Measurements from ENCODE around the gene KRTAP4-2.
A peak's percentile ranks its signal among the peaks of the same experiment; 100 is the strongest.
"Not testable (repeated sequence)": the region's sequence is repeated elsewhere in the genome, so short reads cannot be mapped to it uniquely, and the experiment has no call there.

Gene KRTAP4-2

GRCh38 chr17:41177727-41178271 lies at the start of gene KRTAP4-2:
Gene KRTAP4-2 (minus strand): TSS chr17:41178221. CDS start chr17:41178164, 57 bp downstream.
- Histone ChIP-seq H3K4me1 (ENCODE audit: control insufficient read depth, insufficient read depth, low read length) (no peaks in the 10 kb centered on the region), H3K36me3 (ENCODE audit: control insufficient read depth in 2 of 2, insufficient read depth in 1 of 2, low read length in 2 of 2) (no peaks in the 10 kb centered on the region), H3K9me3 (ENCODE audit: control insufficient read depth, insufficient read depth, low read depth, low read length) (no peaks in the 10 kb centered on the region), H3K27ac (ENCODE audit: extremely low read depth, low read depth, low read length) (no peak within 1 kb of the TSS), H3K4me3 (ENCODE audit: low read depth, low read length) (no peak within 1 kb of the TSS)
- TF ChIP-seq ZIC2 (tag by site-specific recombination; IDR thresholded peaks at IDR 0.05) (peak; percentile 88), ZNF248 (tag by site-specific recombination; IDR thresholded peaks at IDR 0.05) (no peak), SP3 (tag by site-specific recombination; IDR thresholded peaks at IDR 0.05) (no peak), KLF9 (tag by site-specific recombination; IDR thresholded peaks at IDR 0.05; ENCODE audit: low read depth) (no peak), ZNF529 (tag by site-specific recombination; IDR thresholded peaks at IDR 0.05; ENCODE audit: insufficient replicate concordance) (no peak), REST (tag by site-specific recombination; IDR thresholded peaks at IDR 0.05) (no peak), ZNF362 (tag by site-specific recombination; IDR thresholded peaks at IDR 0.05) (no peak), REPIN1 (tag by site-specific recombination; IDR thresholded peaks at IDR 0.05; ENCODE audit: low read depth) (no peak), ZNF560 (tag by site-specific recombination; IDR thresholded peaks at IDR 0.05; ENCODE audit: borderline replicate concordance) (no peak)
- ChIA-PET CTCF (interaction anchor here (0.6 to 1.4 kb wide), 3 partner anchors 11 to 472 kb away, joined by 4 to 5 read pairs (median 4); no protein-coding TSS in a partner anchor), POLR2A (no interaction called here)

- POLR2A ChIA-PET, result not testable (repeated sequence)
These were observed 48.6 kb upstream of the KRTAP4-2 start, which contains the start of gene KRTAP9-2 for GRCh38 chr17:41226598-41227095. Gene KRTAP9-2 (plus strand): TSS chr17:41226648. CDS start chr17:41226655, 7 bp downstream.

GRCh38 chr17:41226051-41226450 lies 48.0 kb upstream of the KRTAP4-2 start:
- ChIA-PET CTCF (interaction anchor here (0.7 kb wide), 1 partner anchor 444 kb away, joined by 3 read pairs; no protein-coding TSS in a partner anchor), POLR2A (no interaction called here)
- H3K27ac ChIP-seq (ENCODE audit: extremely low read depth, low read depth, low read length), result no peak overlapping the region
- no peaks in the 10 kb centered on the region for H3K4me1 ChIP-seq (ENCODE audit: control insufficient read depth, insufficient read depth, low read length)
- H3K9me3 ChIP-seq (ENCODE audit: control insufficient read depth, insufficient read depth, low read depth, low read length), result no peaks in the 10 kb centered on the region
- TF ChIP-seq KLF9 (tag by site-specific recombination; IDR thresholded peaks at IDR 0.05; ENCODE audit: low read depth) (no peak), PRDM1 (tag by site-specific recombination; IDR thresholded peaks at IDR 0.05) (no peak), KLF10 (tag by site-specific recombination; IDR thresholded peaks at IDR 0.05) (no peak), ZFP69B (tag by site-specific recombination; IDR thresholded peaks at IDR 0.05) (no peak), ZNF48 (tag by site-specific recombination; IDR thresholded peaks at IDR 0.05) (no peak), ZNF510 (tag by site-specific recombination; IDR thresholded peaks at IDR 0.05; ENCODE audit: insufficient replicate concordance) (no peak), ZSCAN18 (tag by site-specific recombination; IDR thresholded peaks at IDR 0.05) (no peak), HIC1 (tag by site-specific recombination; IDR thresholded peaks at IDR 0.05) (no peak), ZNF394 (tag by site-specific recombination; IDR thresholded peaks at IDR 0.05; ENCODE audit: borderline replicate concordance) (no peak), ZNF426 (tag by site-specific recombination; IDR thresholded peaks at IDR 0.05) (no peak), ZNF433 (tag by site-specific recombination; IDR thresholded peaks at IDR 0.05; ENCODE audit: low read depth) (no peak), SP3 (tag by site-specific recombination; IDR thresholded peaks at IDR 0.05) (no peak)
- H3K4me3 ChIP-seq (ENCODE audit: low read depth, low read length), result no peak overlapping the region
- no peaks in the 10 kb centered on the region for H3K36me3 ChIP-seq (ENCODE audit: control insufficient read depth in 2 of 2, insufficient read depth in 1 of 2, low read length in 2 of 2)

More at GRCh38 chr17:41226598-41227095, 48.6 kb upstream of the KRTAP4-2 start, which contains the start of gene KRTAP9-2:
- H3K27ac ChIP-seq (ENCODE audit: extremely low read depth, low read depth, low read length); CTCF ChIA-PET; H3K4me3 ChIP-seq (ENCODE audit: low read depth, low read length); H3K4me1 ChIP-seq (ENCODE audit: control insufficient read depth, insufficient read depth, low read length); H3K36me3 ChIP-seq (ENCODE audit: control insufficient read depth in 2 of 2, insufficient read depth in 1 of 2, low read length in 2 of 2); H3K9me3 ChIP-seq (ENCODE audit: control insufficient read depth, insufficient read depth, low read depth, low read length): not testable (repeated sequence)
- TF ChIP-seq SCRT1 (tag by site-specific recombination; IDR thresholded peaks at IDR 0.05; ENCODE audit: borderline replicate concordance) (0 out of 2 replicates have a peak, but pooled peaks have one; percentile 47), ZIC2 (tag by site-specific recombination; IDR thresholded peaks at IDR 0.05) (peak; percentile 43)
